ENCODE data around the gene NCKAP5.

DNA sequence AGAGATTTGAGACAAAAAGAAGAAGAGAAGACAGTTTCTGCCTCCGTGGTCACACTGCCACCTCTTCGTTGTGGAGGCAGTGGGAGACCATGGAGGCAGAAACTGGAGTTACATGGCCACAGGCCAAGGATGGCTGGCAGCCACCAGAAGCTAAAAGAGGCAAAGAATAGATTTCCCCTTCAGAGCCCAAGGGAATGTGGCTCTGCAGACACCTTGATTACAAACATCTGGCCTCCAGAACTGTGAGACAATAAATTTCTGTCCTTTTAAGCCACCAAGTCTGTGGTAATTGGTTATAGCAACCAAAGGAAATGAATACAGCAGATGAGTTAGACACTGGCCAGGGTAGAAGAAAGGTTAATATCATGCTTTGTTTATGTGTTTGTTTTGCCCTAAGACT, 477.9 kb downstream of the NCKAP5 start:
- TF ChIP-seq POLR2A (IDR thresholded peaks at IDR 0.05) (no peak), POLR2AphosphoS5 (IDR thresholded peaks at IDR 0.05; ENCODE audit: insufficient read depth in 1 of 2, low read depth in 1 of 2) (no peak)
- TF ChIP-seq, protein P1, sequence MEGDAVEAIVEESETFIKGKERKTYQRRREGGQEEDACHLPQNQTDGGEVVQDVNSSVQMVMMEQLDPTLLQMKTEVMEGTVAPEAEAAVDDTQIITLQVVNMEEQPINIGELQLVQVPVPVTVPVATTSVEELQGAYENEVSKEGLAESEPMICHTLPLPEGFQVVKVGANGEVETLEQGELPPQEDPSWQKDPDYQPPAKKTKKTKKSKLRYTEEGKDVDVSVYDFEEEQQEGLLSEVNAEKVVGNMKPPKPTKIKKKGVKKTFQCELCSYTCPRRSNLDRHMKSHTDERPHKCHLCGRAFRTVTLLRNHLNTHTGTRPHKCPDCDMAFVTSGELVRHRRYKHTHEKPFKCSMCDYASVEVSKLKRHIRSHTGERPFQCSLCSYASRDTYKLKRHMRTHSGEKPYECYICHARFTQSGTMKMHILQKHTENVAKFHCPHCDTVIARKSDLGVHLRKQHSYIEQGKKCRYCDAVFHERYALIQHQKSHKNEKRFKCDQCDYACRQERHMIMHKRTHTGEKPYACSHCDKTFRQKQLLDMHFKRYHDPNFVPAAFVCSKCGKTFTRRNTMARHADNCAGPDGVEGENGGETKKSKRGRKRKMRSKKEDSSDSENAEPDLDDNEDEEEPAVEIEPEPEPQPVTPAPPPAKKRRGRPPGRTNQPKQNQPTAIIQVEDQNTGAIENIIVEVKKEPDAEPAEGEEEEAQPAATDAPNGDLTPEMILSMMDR (IDR thresholded peaks at IDR 0.05): no peak

All from vagina (tissue), 2 donors.